Heart left ventricle (tissue), 16 donors: ENCODE measurements around the gene UBE2D1. TPM values are rescaled to one million over a fixed set of nuclear protein-coding genes. Genes with fewer than 3 reads are reported as not detected.

ENCODE experiments used
- ATAC-seq, 4 donors: fragments of 200-7000 bp; cut with Tn5 transposase; one replicate each; pipeline ENCODE4 v1.9.1; 2020 to 2022; ENCODE audit warnings: moderate library complexity in 4 of 4, mild to moderate bottlenecking in 3 of 4, moderate number of reproducible peaks in 1 of 4
- DNase-seq, 5 donors: peaks; one replicate each; pipeline ENCODE4 v3.0.0-alpha.2; 2020
- H3K27ac ChIP-seq, 12 donors: fragments of 200-600 bp; sonication (generic) in 4 of 12; one replicate each; pipeline versions ENCODE4 v1.5.0 to v1.8.0; 2016 to 2022; ENCODE audit warnings: mild to moderate bottlenecking in 2 of 12
- H3K27me3 ChIP-seq, 9 donors: fragments of 200-600 bp; sonication (generic) in 2 of 9; one replicate each; pipeline versions ENCODE4 v1.5.1 to v1.8.0; 2016 to 2022; ENCODE audit warnings: mild to moderate bottlenecking in 3 of 9
- H3K36me3 ChIP-seq, 9 donors: fragments of 200-600 bp; sonication (generic) in 2 of 9; one replicate each; pipeline versions ENCODE4 v1.5.0 to v1.8.0; 2018 to 2022; ENCODE audit warnings: mild to moderate bottlenecking in 2 of 9
- H3K4me1 ChIP-seq, 12 donors: fragments of 200-600 bp; sonication (generic) in 4 of 12; one replicate each; pipeline versions ENCODE4 v1.5.0 to v1.8.0; 2016 to 2022; ENCODE audit warnings: mild to moderate bottlenecking in 3 of 12
- H3K4me3 ChIP-seq, 12 donors: fragments of 200-600 bp; sonication (generic) in 4 of 12; one replicate each; pipeline versions ENCODE4 v1.5.0 to v1.8.0; 2017 to 2022; ENCODE audit warnings: mild to moderate bottlenecking in 9 of 12, moderate library complexity in 4 of 12
- H3K9me3 ChIP-seq, 12 donors: fragments of 200-600 bp; sonication (generic) in 4 of 12; one replicate each; pipeline versions ENCODE4 v1.5.0 to v1.8.0; 2016 to 2022; ENCODE audit warnings: mild to moderate bottlenecking in 1 of 12
- POLR2A ChIP-seq, 2 donors: fragments of 450-650 bp; IDR thresholded peaks; one replicate each; pipeline ENCODE4 v1.6.1; 2017; ENCODE audit warnings: antibody characterized with exemption in 2 of 2, mild to moderate bottlenecking in 2 of 2, moderate library complexity in 2 of 2
- WGBS, 4 donors: extraction: QIAGEN DNeasy Blood & Tissue Kit in 2 of 4; methylation state at CpG; one replicate each; pipeline versions ENCODE4 v1.1.5 to v1.1.7; 2013 to 2018; 5-methylcytosine and 5-hydroxymethylcytosine counted together
- intact Hi-C, 10 donors: fragments of 100-400 bp; cut with DNase I; formaldehyde crosslinking; loops; one replicate each; pipeline versions ENCODE4 v1.11.1 to v1.14.2; 2022
- polyA plus RNA-seq, 2 donors: library from polyadenylated mRNA; stranded (reverse); fragments of 200-250 nt; gene quantifications; one replicate each; pipeline ENCODE4 v1.2.3, GENCODE V29; 2013
- total RNA-seq, 9 donors: library from RNA; depleted of rRNA in 2 of 9; stranded (reverse); fragments of >200 nt in 2 of 9; fragmentation: NEBNext Ultra II Directional in 3 of 9; extraction: Animal tissue kit (Norgen Biotek cat#: 25700) in 3 of 9; gene quantifications; one replicate each; pipeline versions ENCODE4 v1.1.0 to v1.2.4, GENCODE V29; 2016 to 2023
- TF ChIP-seq, protein P1 (sequence below), 12 donors: fragments of 200-600 bp; sonication (generic) in 4 of 12; IDR thresholded peaks; one replicate each; pipeline versions ENCODE4 v1.5.0 to v1.8.0; 2018 to 2022; ENCODE audit warnings: antibody characterized with exemption in 12 of 12, mild to moderate bottlenecking in 5 of 12
- donor health status: ischemic (EF 13 %, LVEDD 7.1; RV severe dilation, severe dysfunction).
- donor health status: healthy with polysubstance abuse.
- donor health status: DM: no; HTN: yes; CAD: no.
- donor health status: DM: no; HTN: no; CAD: no.
- donor health status: ischemic (EF 25% LVEDD 6.9; RV normal size, moderate dysfunction).
- donor health status: ischemic (EF 25% LVEDD 5.7; RV mildly dilated, moderate dysfunction).
- donor health status: healthy.
- donor health status: DM: yes; HTN: yes; CAD: no.
- donor health status: ischemic (EF 35%, LVEDD 5.7; RV mildly dilated, moderate dysfunction).
- donor health status: nonischemic (EF 11% LVEDD 7.7; RV severe dilation, severe dysfunction).
- donor health status: DM: yes; HTN: yes; CAD: no.
- donor health status: PGD.
- donor health status: ischemic (EF 29% LVEDD 5.4; RV normal size, mild dysfunction).
- donor health status: nonischemic (EF 23%, LVEDD 6.1; RV moderate dilation, normal function).

The UBE2D1 gene
- total and polyA plus RNA-seq, 11 donors: 16.9 to 84.2 (median 50.2) TPM

GRCh38 chr10:58385784-58386112 is 50.9 kb downstream of the UBE2D1 start:
- H3K4me3 ChIP-seq: peak overlapping the region; percentile 54 to 96 (median 84)
- no peak for TF ChIP-seq POLR2A (IDR thresholded peaks at IDR 0.05)
- TF ChIP-seq, protein P1, sequence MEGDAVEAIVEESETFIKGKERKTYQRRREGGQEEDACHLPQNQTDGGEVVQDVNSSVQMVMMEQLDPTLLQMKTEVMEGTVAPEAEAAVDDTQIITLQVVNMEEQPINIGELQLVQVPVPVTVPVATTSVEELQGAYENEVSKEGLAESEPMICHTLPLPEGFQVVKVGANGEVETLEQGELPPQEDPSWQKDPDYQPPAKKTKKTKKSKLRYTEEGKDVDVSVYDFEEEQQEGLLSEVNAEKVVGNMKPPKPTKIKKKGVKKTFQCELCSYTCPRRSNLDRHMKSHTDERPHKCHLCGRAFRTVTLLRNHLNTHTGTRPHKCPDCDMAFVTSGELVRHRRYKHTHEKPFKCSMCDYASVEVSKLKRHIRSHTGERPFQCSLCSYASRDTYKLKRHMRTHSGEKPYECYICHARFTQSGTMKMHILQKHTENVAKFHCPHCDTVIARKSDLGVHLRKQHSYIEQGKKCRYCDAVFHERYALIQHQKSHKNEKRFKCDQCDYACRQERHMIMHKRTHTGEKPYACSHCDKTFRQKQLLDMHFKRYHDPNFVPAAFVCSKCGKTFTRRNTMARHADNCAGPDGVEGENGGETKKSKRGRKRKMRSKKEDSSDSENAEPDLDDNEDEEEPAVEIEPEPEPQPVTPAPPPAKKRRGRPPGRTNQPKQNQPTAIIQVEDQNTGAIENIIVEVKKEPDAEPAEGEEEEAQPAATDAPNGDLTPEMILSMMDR (IDR thresholded peaks at IDR 0.05): no peak
- H3K27ac ChIP-seq: peak overlapping the region; percentile 89 to 98 (median 91)
- ATAC-seq (peak; percentile 1 to 6 (median 5)), DNase-seq (peak in 1 of 5 donors; percentile 10)
- peaks cover 0 to 29% (median 18%) of the 10 kb centered on the region in 12 donors for H3K4me1 ChIP-seq
- no peaks in the 10 kb centered on the region for H3K9me3 ChIP-seq
- 0 to 1% (median 1%) methylated on average over 15 of the region's 15 CpGs for WGBS, 4 donors
- H3K27me3 ChIP-seq: no peaks in the 10 kb centered on the region
- peaks cover 0 to 42% (median 33%) of the 10 kb centered on the region in 9 donors for H3K36me3 ChIP-seq
- intact Hi-C loops: loop anchor here in 8 of 10 donors (1.0 to 10.0 kb wide), 11 partner anchors 50 to 211 kb away; partner anchors contain the start of genes UBE2D1 (in 5 of the 8), CISD1 (in 1 of the 8) and IPMK (in 1 of the 8)

GRCh38 chr10:58389024-58389423 is 54.2 kb downstream of the UBE2D1 start:
- no peak overlapping the region for H3K27ac ChIP-seq
- 94 to 96% (median 95%) methylated on average over 3 of the region's 3 CpGs for WGBS, 4 donors
- no peaks in the 10 kb centered on the region for H3K27me3 ChIP-seq
- no peak for ATAC-seq
- H3K9me3 ChIP-seq: no peaks in the 10 kb centered on the region
- H3K4me3 ChIP-seq: no peak overlapping the region
- intact Hi-C loops: loop anchor here in 6 of 10 donors (5.0 to 10.0 kb wide), 8 partner anchors 54 to 214 kb away; partner anchors contain the start of genes CISD1 (in 1 of the 6), IPMK (in 1 of the 6) and UBE2D1 (in 1 of the 6)
- no peak for DNase-seq
- H3K4me1 ChIP-seq: peaks cover 0 to 24% (median 17%) of the 10 kb centered on the region in 12 donors
- peaks cover 0 to 75% (median 65%) of the 10 kb centered on the region in 9 donors for H3K36me3 ChIP-seq
- no peak for TF ChIP-seq POLR2A (IDR thresholded peaks at IDR 0.05)
- TF ChIP-seq, protein P1 (IDR thresholded peaks at IDR 0.05): no peak

- TF ChIP-seq POLR2A (IDR thresholded peaks at IDR 0.05): no peak
- TF ChIP-seq, protein P1 (IDR thresholded peaks at IDR 0.05): no peak
- DNase-seq (no peak), ATAC-seq (no peak)
- no peaks in the 10 kb centered on the region for H3K9me3 ChIP-seq
- peaks cover 0 to 100% (median 93%) of the 10 kb centered on the region in 9 donors for H3K36me3 ChIP-seq
- H3K4me3 ChIP-seq: no peak overlapping the region
- 80 to 83% (median 81%) methylated on average over 2 of the region's 2 CpGs for WGBS, 4 donors
- H3K27me3 ChIP-seq: no peaks in the 10 kb centered on the region
- intact Hi-C loops: loop anchor here in 1 of 10 donors (10.0 kb wide), 1 partner anchor 219 kb away; no protein-coding TSS in a partner anchor
- H3K4me1 ChIP-seq: no peaks in the 10 kb centered on the region
- no peak overlapping the region for H3K27ac ChIP-seq
These were observed 58.5 kb downstream of the UBE2D1 start for GRCh38 chr10:58393317-58393716.

DNA sequence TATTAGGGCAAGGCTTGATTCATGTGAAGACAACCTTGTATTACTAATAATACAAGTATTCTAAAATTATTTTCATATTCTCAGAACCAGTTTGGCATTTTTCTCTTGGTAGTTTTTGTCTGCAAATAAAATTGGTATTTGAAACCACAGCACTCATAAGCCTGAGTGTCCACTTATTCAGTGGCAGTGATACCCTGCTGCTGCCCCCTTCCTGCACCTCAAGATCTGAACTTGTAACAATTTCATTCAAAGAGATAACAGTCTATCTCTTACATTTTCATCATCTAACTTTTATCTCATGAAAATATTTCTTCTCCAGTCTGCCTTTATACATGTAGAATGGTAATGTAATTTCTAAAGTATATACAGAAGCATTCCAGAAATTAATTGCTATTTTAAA is 59.7 kb downstream of the UBE2D1 start:
- intact Hi-C loops: loop anchor here in 1 of 10 donors (10.0 kb wide), 1 partner anchor 220 kb away; no protein-coding TSS in a partner anchor
- TF ChIP-seq, protein P1 (IDR thresholded peaks at IDR 0.05): no peak
- TF ChIP-seq POLR2A (IDR thresholded peaks at IDR 0.05): no peak
- H3K27ac ChIP-seq: no peak overlapping the region
- H3K27me3 ChIP-seq: no peaks in the 10 kb centered on the region
- no peak overlapping the region for H3K4me3 ChIP-seq
- no peak for ATAC-seq
- H3K4me1 ChIP-seq: no peaks in the 10 kb centered on the region
- H3K9me3 ChIP-seq: no peaks in the 10 kb centered on the region
- DNase-seq: no peak
- H3K36me3 ChIP-seq: peaks cover 0 to 99% (median 85%) of the 10 kb centered on the region in 9 donors
